Stomach (tissue), 9 donors: ENCODE results near the gene PROSER3. TPM values are rescaled to one million over a fixed set of nuclear protein-coding genes. Genes with fewer than 3 reads are reported as not detected.

ENCODE experiments used
- DNase-seq, 2 donors: peaks; one replicate each; pipeline versions ENCODE4 v3.0.0 to v3.0.0-alpha.2; 2013 to 2019
- H3K27ac ChIP-seq, 5 donors: fragments of 200-600 bp in 4 of 5; sonication (generic) in 4 of 5; one replicate each; pipeline ENCODE4 v1.5.1; 2013 to 2019; ENCODE audit warnings: mild to moderate bottlenecking in 1 of 5, moderate library complexity in 1 of 5
- H3K27me3 ChIP-seq, 3 donors: fragments of 200-600 bp; sonication (generic); one replicate each; pipeline ENCODE4 v1.5.1; 2017 to 2019; ENCODE audit warnings: mixed run types in 1 of 3
- H3K36me3 ChIP-seq, 4 donors: fragments of 200-600 bp; sonication (generic); 1 replicate in 3 of 4; 2 replicates in 1 of 4; pipeline ENCODE4 v1.5.1; 2016 to 2019
- H3K4me1 ChIP-seq, 4 donors: fragments of 200-600 bp; sonication (generic); one replicate each; pipeline ENCODE4 v1.5.1; 2016 to 2019
- H3K4me3 ChIP-seq, 4 donors: fragments of 200-600 bp; sonication (generic) in 3 of 4; one replicate each; pipeline ENCODE4 v1.5.1; 2016 to 2019; ENCODE audit warnings: mild to moderate bottlenecking in 1 of 4
- H3K9me3 ChIP-seq, 4 donors: fragments of 200-600 bp; sonication (generic); one replicate each; pipeline ENCODE4 v1.5.1; 2016 to 2019
- EP300 ChIP-seq: sonication (generic); formaldehyde crosslinking; IDR thresholded peaks from one replicate; pipeline ENCODE4 v1.6.1; 2017; ENCODE audit warnings: antibody characterized with exemption
- POLR2A ChIP-seq, 4 donors: fragments of 450-650 bp; IDR thresholded peaks; one replicate each; pipeline ENCODE4 v1.6.1; 2016; ENCODE audit warnings: antibody characterized with exemption in 4 of 4, control low read depth in 2 of 4, mild to moderate bottlenecking in 1 of 4, moderate library complexity in 1 of 4
- POLR2AphosphoS5 ChIP-seq, 3 donors: sonication (generic); formaldehyde crosslinking; IDR thresholded peaks; one replicate each; pipeline ENCODE4 v1.6.1; 2016; ENCODE audit warnings: antibody characterized with exemption in 3 of 3
- WGBS, 5 donors: extraction: QIAGEN DNeasy Blood & Tissue Kit in 3 of 5; methylation state at CpG; one replicate each; pipeline versions ENCODE4 v1.1.5 to v1.1.7; 2013 to 2018; 5-methylcytosine and 5-hydroxymethylcytosine counted together
- intact Hi-C: fragments of 100-400 bp; cut with DNase I; formaldehyde crosslinking; loops from one replicate; pipeline ENCODE4 v1.15.1; 2023; ENCODE audit warnings: low total_unique reads
- polyA plus RNA-seq, 3 donors: library from polyadenylated mRNA; stranded (reverse); fragments of 200-250 nt; gene quantifications; one replicate each; pipeline ENCODE4 v1.2.3, GENCODE V29; 2013
- total RNA-seq, 5 donors: library from RNA; depleted of rRNA; stranded (reverse); fragments of >200 nt; gene quantifications; one replicate each; pipeline versions ENCODE4 v1.1.0 to v1.2.3, GENCODE V29; 2014 to 2016
- TF ChIP-seq, protein P1 (sequence below), 7 experiments: fragments of 450-650 bp in 4 of 7; fragments of 200-600 bp in 3 of 7; sonication (generic) in 3 of 7; IDR thresholded peaks; one replicate each; pipeline ENCODE4 v1.5.1; 2016 to 2019; ENCODE audit warnings: antibody characterized with exemption in 7 of 7, control low read depth in 2 of 7, mild to moderate bottlenecking in 1 of 7
- donor health status: healthy with polysubstance abuse.
- donor health status: Bipolar disorder and iron deficiency.
- donor health status: healthy.

The PROSER3 gene
- total and polyA plus RNA-seq, 8 donors, result 3.6 to 61.3 (median 10.5) TPM

- Histone ChIP-seq H3K27me3 (no peaks in the 10 kb centered on the region), H3K4me3 (no peak overlapping the region), H3K36me3 (peaks cover 100% of the 10 kb centered on the region in 4 donors), H3K27ac (no peak overlapping the region), H3K9me3 (no peaks in the 10 kb centered on the region), H3K4me1 (peaks cover 0 to 3% (median under 1%) of the 10 kb centered on the region in 4 donors)
- no peak for DNase-seq
- TF ChIP-seq EP300 (no peak), POLR2A (IDR thresholded peaks at IDR 0.05) (no peak), POLR2AphosphoS5 (IDR thresholded peaks at IDR 0.05) (no peak)
- TF ChIP-seq, protein P1, sequence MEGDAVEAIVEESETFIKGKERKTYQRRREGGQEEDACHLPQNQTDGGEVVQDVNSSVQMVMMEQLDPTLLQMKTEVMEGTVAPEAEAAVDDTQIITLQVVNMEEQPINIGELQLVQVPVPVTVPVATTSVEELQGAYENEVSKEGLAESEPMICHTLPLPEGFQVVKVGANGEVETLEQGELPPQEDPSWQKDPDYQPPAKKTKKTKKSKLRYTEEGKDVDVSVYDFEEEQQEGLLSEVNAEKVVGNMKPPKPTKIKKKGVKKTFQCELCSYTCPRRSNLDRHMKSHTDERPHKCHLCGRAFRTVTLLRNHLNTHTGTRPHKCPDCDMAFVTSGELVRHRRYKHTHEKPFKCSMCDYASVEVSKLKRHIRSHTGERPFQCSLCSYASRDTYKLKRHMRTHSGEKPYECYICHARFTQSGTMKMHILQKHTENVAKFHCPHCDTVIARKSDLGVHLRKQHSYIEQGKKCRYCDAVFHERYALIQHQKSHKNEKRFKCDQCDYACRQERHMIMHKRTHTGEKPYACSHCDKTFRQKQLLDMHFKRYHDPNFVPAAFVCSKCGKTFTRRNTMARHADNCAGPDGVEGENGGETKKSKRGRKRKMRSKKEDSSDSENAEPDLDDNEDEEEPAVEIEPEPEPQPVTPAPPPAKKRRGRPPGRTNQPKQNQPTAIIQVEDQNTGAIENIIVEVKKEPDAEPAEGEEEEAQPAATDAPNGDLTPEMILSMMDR (IDR thresholded peaks at IDR 0.05), result no peak
- WGBS, 5 donors, result 92 to 96% (median 95%) methylated on average over 18 to 25 of the region's 25 CpGs
- intact Hi-C loops, result no loop called here
Measured at GRCh38 chr19:35727053-35727955, 30.7 kb upstream of the PROSER3 start.

DNA sequence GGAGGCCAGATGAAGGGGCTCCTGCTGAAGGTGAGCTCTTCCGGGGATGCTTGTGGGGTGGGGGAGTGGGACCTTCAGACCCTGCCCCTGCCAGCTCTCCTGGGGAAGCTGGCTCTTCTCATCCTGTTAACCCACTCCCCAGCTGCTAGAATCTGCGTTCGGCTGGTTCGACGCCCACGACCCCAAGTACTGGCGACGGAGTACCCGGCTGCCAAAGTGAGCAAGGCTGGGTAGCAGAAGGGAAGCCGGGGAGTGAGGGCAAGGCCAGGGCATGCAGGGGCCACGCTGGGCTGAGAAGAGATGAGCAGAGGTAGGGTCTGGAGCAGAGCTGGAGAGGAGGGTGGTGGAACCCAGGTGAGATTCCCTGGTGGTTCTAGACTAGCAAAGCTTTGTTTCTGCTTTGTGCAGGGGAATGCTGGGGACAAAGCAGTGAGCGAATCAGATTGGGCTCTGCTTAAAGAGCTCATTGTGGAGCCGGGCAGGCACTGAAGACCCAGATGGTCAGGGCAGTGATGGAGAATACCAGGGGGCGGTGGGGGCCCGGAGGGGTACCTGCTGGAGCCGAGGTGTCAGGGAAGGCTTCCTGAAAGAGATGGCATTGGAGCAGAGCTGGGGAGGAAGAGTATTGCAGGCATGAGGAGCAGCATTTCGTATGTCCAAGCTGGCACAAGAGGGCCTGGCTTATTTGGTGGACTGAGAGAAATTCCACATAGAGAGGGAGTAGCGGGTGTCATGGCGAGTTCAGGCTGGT, 29.8 kb upstream of the PROSER3 start:
- Histone ChIP-seq H3K36me3 (peaks cover 98 to 100% (median 100%) of the 10 kb centered on the region in 4 donors), H3K9me3 (no peaks in the 10 kb centered on the region), H3K27ac (no peak overlapping the region), H3K4me1 (no peaks in the 10 kb centered on the region), H3K4me3 (no peak overlapping the region), H3K27me3 (no peaks in the 10 kb centered on the region)
- 91 to 95% (median 92%) methylated on average over 12 to 19 of the region's 19 CpGs for WGBS, 5 donors
- TF ChIP-seq POLR2A (IDR thresholded peaks at IDR 0.05) (no peak), POLR2AphosphoS5 (IDR thresholded peaks at IDR 0.05) (no peak), EP300 (no peak)
- TF ChIP-seq, protein P1 (IDR thresholded peaks at IDR 0.05), result no peak
- no peak for DNase-seq
- intact Hi-C loops, result no loop called here

DNA sequence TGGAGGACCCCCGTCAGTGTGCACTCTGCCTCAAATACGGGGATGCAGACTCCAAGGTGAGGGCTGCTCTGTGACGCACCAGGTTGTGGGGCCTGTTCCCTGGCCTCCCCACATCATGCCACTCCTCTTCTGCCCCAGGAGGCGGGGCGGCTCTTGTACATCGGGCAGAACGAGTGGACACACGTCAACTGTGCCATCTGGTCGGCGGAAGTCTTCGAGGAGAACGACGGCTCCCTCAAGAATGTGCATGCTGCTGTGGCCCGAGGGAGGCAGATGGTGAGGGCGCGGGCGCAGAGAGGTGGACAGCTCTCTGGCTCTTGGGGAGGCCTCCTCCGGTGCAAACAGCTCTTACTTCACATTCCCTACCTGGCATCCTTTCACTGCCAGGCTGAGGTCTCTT, 29.0 kb upstream of the PROSER3 start:
- 85 to 91% (median 90%) methylated on average over 18 of the region's 18 CpGs for WGBS, 5 donors
- DNase-seq, result no peak
- Histone ChIP-seq H3K4me1 (no peaks in the 10 kb centered on the region), H3K4me3 (no peak overlapping the region), H3K27ac (no peak overlapping the region), H3K27me3 (no peaks in the 10 kb centered on the region), H3K9me3 (no peaks in the 10 kb centered on the region), H3K36me3 (peaks cover 90 to 100% (median 100%) of the 10 kb centered on the region in 4 donors)
- TF ChIP-seq, protein P1 (IDR thresholded peaks at IDR 0.05), result no peak
- TF ChIP-seq EP300 (no peak), POLR2AphosphoS5 (IDR thresholded peaks at IDR 0.05) (no peak), POLR2A (IDR thresholded peaks at IDR 0.05) (no peak)
- intact Hi-C loops, result no loop called here

DNA sequence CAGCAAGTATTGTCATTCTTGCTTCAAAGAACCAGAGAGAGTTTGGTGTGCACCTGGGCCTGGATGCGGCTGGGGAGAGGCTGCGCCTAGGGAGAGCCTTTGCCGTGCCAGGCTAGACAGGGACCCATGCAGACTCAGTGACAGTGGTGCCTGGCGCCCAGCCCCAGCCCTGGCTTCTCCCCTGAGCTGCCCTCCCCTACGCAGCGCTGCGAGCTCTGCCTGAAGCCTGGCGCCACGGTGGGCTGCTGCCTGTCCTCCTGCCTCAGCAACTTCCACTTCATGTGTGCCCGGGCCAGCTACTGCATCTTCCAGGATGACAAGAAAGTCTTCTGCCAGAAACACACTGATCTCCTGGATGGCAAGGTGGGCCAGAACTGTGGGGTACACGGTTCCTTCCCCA, 28.2 kb upstream of the PROSER3 start:
- TF ChIP-seq POLR2A (IDR thresholded peaks at IDR 0.05), result no peak
- TF ChIP-seq POLR2AphosphoS5 (IDR thresholded peaks at IDR 0.05), result no peak
- TF ChIP-seq, protein P1 (IDR thresholded peaks at IDR 0.05), result no peak
- TF ChIP-seq EP300, result no peak
- 88 to 96% (median 94%) methylated on average over 8 to 11 of the region's 11 CpGs for WGBS, 5 donors
- H3K27me3 ChIP-seq, result no peaks in the 10 kb centered on the region
- H3K4me3 ChIP-seq, result no peak overlapping the region
- no peak overlapping the region for H3K27ac ChIP-seq
- H3K4me1 ChIP-seq, result no peaks in the 10 kb centered on the region
- H3K36me3 ChIP-seq, result peaks cover 86 to 100% (median 100%) of the 10 kb centered on the region in 4 donors
- no peaks in the 10 kb centered on the region for H3K9me3 ChIP-seq
- intact Hi-C loops, result no loop called here
- no peak for DNase-seq
